ENCODE data around the gene PIGL. TPM values are rescaled to one million over a fixed set of nuclear protein-coding genes. Genes with fewer than 3 reads are reported as not detected.

PIGL gene
- total RNA-seq, 1 donor from 2014 or later, result 23.1 TPM

GRCh38 chr17:16243385-16243784 is 26.4 kb downstream of the PIGL start:
- TF ChIP-seq, protein P1, sequence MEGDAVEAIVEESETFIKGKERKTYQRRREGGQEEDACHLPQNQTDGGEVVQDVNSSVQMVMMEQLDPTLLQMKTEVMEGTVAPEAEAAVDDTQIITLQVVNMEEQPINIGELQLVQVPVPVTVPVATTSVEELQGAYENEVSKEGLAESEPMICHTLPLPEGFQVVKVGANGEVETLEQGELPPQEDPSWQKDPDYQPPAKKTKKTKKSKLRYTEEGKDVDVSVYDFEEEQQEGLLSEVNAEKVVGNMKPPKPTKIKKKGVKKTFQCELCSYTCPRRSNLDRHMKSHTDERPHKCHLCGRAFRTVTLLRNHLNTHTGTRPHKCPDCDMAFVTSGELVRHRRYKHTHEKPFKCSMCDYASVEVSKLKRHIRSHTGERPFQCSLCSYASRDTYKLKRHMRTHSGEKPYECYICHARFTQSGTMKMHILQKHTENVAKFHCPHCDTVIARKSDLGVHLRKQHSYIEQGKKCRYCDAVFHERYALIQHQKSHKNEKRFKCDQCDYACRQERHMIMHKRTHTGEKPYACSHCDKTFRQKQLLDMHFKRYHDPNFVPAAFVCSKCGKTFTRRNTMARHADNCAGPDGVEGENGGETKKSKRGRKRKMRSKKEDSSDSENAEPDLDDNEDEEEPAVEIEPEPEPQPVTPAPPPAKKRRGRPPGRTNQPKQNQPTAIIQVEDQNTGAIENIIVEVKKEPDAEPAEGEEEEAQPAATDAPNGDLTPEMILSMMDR (IDR thresholded peaks at IDR 0.05; ENCODE audit: unreplicated experiment), result no peak
- no peak overlapping the region for H3K27ac Mint-ChIP-seq (ENCODE audit: unreplicated experiment)
- no peaks in the 10 kb centered on the region for H3K27me3 Mint-ChIP-seq (ENCODE audit: unreplicated experiment)
- no peak for DNase-seq (ENCODE audit: low spot score)
- peaks cover 4% of the 10 kb centered on the region for H3K36me3 Mint-ChIP-seq (ENCODE audit: low read depth, unreplicated experiment)
- H3K4me1 Mint-ChIP-seq (ENCODE audit: unreplicated experiment), result no peaks in the 10 kb centered on the region
- no peak overlapping the region for H3K4me3 Mint-ChIP-seq (ENCODE audit: unreplicated experiment)
- no peaks in the 10 kb centered on the region for H3K9me3 Mint-ChIP-seq (ENCODE audit: unreplicated experiment)

DNA sequence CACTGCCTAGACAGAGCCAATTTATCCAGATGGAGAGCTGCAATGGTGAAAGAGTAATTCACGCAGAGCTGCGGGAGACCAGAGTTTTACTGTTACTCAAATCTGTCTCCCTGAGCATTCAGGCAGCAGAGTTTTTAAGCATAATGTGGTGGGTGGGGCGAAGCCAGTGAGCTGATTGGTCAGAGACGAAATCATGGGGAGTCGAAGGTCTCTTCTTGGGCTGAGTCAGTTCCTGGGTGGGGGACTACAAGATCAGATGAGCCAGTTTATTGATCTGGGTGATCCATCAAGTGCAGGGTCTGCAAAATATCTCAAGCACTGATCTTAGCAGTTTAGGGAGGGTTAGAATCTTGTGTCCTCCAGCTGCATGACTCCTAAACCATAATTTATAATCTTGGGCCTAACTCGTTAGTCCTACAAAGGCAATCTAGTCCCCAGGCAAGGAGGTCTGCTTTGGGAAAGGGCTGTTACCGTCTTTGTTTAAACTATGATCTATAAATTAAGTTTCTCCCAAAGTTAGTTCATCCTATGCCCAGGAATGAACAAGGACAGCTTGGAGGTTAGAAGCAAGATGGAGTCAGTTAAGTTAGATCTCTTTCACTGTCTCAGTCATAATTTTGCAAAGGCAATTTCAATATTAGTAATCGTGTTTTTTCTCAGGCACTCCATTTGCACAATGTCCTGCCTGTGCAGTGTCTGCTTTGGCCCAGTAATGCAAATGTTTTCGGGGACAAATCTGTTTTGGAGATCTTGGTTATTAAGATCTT is 27.0 kb downstream of the PIGL start:
- DNase-seq (ENCODE audit: low spot score), result no peak
- peaks cover 4% of the 10 kb centered on the region for H3K36me3 Mint-ChIP-seq (ENCODE audit: low read depth, unreplicated experiment)
- no peak overlapping the region for H3K27ac Mint-ChIP-seq (ENCODE audit: unreplicated experiment)
- H3K27me3 Mint-ChIP-seq (ENCODE audit: unreplicated experiment), result no peaks in the 10 kb centered on the region
- H3K9me3 Mint-ChIP-seq (ENCODE audit: unreplicated experiment), result no peaks in the 10 kb centered on the region
- H3K4me1 Mint-ChIP-seq (ENCODE audit: unreplicated experiment), result no peaks in the 10 kb centered on the region
- no peak overlapping the region for H3K4me3 Mint-ChIP-seq (ENCODE audit: unreplicated experiment)
- TF ChIP-seq, protein P1 (IDR thresholded peaks at IDR 0.05; ENCODE audit: unreplicated experiment), result no peak

DNA sequence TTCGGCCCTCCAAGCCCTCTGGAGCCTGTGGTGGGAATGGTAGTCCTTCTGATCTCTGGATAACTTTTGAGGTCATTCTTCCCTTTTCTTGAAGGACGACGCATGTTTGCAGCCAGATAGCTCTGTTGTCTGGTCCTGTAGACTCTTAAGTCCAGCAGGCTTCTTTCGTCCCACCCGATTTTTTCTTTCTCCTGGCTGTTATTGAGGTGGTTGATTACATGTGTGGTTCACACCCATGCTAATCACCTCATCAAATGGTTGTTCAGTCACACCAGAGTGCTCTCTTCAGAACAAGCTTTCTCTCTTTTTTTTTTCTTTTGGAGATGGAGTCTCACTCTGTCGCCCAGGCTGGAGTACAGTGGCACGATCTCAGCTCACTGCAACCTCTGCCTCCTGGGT is 30.6 kb downstream of the PIGL start:
- no peaks in the 10 kb centered on the region for H3K27me3 Mint-ChIP-seq (ENCODE audit: unreplicated experiment)
- no peaks in the 10 kb centered on the region for H3K9me3 Mint-ChIP-seq (ENCODE audit: unreplicated experiment)
- H3K27ac Mint-ChIP-seq (ENCODE audit: unreplicated experiment), result no peak overlapping the region
- H3K4me3 Mint-ChIP-seq (ENCODE audit: unreplicated experiment), result no peak overlapping the region
- H3K4me1 Mint-ChIP-seq (ENCODE audit: unreplicated experiment), result no peaks in the 10 kb centered on the region
- H3K36me3 Mint-ChIP-seq (ENCODE audit: low read depth, unreplicated experiment), result peaks cover 4% of the 10 kb centered on the region
- DNase-seq (ENCODE audit: low spot score), result no peak
- TF ChIP-seq, protein P1 (IDR thresholded peaks at IDR 0.05; ENCODE audit: unreplicated experiment), result no peak

DNA sequence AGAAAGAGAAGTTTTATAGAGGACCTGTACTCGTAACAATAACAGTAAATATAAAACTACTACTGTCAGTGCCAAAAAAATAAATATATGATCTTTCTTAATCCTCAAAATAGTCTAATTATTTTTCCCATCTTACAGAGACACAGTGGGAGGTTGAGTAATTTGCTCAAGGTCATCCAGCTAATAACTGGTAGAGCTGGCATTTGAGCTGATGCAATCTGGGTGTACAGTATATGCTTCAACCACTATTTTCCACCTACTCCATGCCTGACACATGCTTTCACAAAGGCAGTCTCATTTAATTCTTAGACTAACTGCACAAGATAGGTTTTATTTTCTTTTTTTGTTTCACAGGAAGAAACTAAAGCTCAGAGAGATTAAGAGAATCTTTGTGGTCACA is 33.6 kb downstream of the PIGL start:
- DNase-seq (ENCODE audit: low spot score), result no peak
- H3K9me3 Mint-ChIP-seq (ENCODE audit: unreplicated experiment), result no peaks in the 10 kb centered on the region
- no peak overlapping the region for H3K27ac Mint-ChIP-seq (ENCODE audit: unreplicated experiment)
- H3K4me1 Mint-ChIP-seq (ENCODE audit: unreplicated experiment), result peaks cover 6% of the 10 kb centered on the region
- H3K4me3 Mint-ChIP-seq (ENCODE audit: unreplicated experiment), result no peak overlapping the region
- H3K27me3 Mint-ChIP-seq (ENCODE audit: unreplicated experiment), result no peaks in the 10 kb centered on the region
- peaks cover 4% of the 10 kb centered on the region for H3K36me3 Mint-ChIP-seq (ENCODE audit: low read depth, unreplicated experiment)
- TF ChIP-seq, protein P1 (IDR thresholded peaks at IDR 0.05; ENCODE audit: unreplicated experiment), result no peak

DNA sequence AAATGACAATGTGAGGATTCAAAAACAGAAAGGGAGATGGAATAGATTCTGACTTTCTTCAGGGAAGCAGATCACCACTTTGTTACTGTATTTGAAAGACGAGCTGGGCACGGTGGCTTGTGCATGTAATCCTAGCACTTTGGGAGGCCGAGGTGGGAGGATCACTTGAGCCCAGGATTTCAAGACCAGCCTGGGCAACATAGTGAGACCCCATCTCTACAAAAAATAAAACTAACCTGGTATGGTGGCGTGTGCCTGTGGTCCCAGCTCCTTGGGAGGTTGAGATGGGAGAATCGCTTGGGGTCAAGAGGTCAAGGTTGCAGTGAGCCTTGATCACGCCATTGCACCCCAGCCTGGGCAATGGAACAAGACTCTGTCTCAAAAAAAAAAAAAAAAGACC is 34.0 kb downstream of the PIGL start:
- Mint-ChIP-seq H3K4me1 (ENCODE audit: unreplicated experiment) (peaks cover 8% of the 10 kb centered on the region), H3K4me3 (ENCODE audit: unreplicated experiment) (no peak overlapping the region), H3K27ac (ENCODE audit: unreplicated experiment) (no peak overlapping the region), H3K9me3 (ENCODE audit: unreplicated experiment) (no peaks in the 10 kb centered on the region), H3K36me3 (ENCODE audit: low read depth, unreplicated experiment) (peaks cover 4% of the 10 kb centered on the region), H3K27me3 (ENCODE audit: unreplicated experiment) (no peaks in the 10 kb centered on the region)
- DNase-seq (ENCODE audit: low spot score), result no peak
- TF ChIP-seq, protein P1 (IDR thresholded peaks at IDR 0.05; ENCODE audit: unreplicated experiment), result no peak
